CD14-positive monocyte (primary cell): Measurements from ENCODE around the gene ITSN1. TPM values are rescaled to one million over a fixed set of nuclear protein-coding genes. Genes with fewer than 3 reads are reported as not detected.

ENCODE experiments used
- DNase-seq, 3 donors: peaks; one replicate each; pipeline ENCODE4 v3.0.0-alpha.2; 2011 to 2022
- H2AFZ ChIP-seq: 2 replicates; pipeline ENCODE4 v1.6.0; 2012; ENCODE audit warnings: mild to moderate bottlenecking, low read depth, low read length, inconsistent platforms; ENCODE audit not compliant: insufficient read depth, poor library complexity, severe bottlenecking
- H3K27ac ChIP-seq, 2 donors: 1 replicate in 1 of 2; 2 replicates in 1 of 2; pipeline ENCODE4 v1.5.1; 2012 to 2013; ENCODE audit warnings: low read length in 2 of 2, control low read depth in 1 of 2, inconsistent platforms in 1 of 2, low read depth in 1 of 2, mild to moderate bottlenecking in 1 of 2
- H3K27me3 ChIP-seq, 2 donors: one replicate each; pipeline versions ENCODE4 v1.6.0 to v1.6.1; 2011 to 2013; ENCODE audit warnings: low read length in 2 of 2; ENCODE audit not compliant: control insufficient read depth in 2 of 2, insufficient read depth in 2 of 2
- H3K36me3 ChIP-seq, 2 donors: replicated peaks in 1 of 2; 1 replicate in 1 of 2; 2 replicates in 1 of 2; pipeline versions ENCODE4 v1.5.1 to v1.6.1; 2012 to 2013; ENCODE audit warnings: low read length in 2 of 2, control low read depth in 1 of 2, inconsistent platforms in 1 of 2, mild to moderate bottlenecking in 1 of 2; ENCODE audit not compliant: insufficient read depth in 2 of 2, control insufficient read depth in 1 of 2
- H3K4me1 ChIP-seq, 2 donors: 1 replicate in 1 of 2; 2 replicates in 1 of 2; pipeline versions ENCODE4 v1.5.1 to v1.6.1; 2012 to 2013; ENCODE audit warnings: low read length in 2 of 2, control low read depth in 1 of 2, inconsistent platforms in 1 of 2, mild to moderate bottlenecking in 1 of 2, moderate library complexity in 1 of 2; ENCODE audit not compliant: insufficient read depth in 2 of 2, control insufficient read depth in 1 of 2
- H3K4me2 ChIP-seq: replicated peaks from 2 replicates; pipeline ENCODE3; 2012; ENCODE audit warnings: low read length, moderate library complexity, mild to moderate bottlenecking; ENCODE audit not compliant: poor library complexity, severe bottlenecking; ENCODE audit errors: extremely low read depth
- H3K4me3 ChIP-seq, 3 experiments: fragments of 200-600 bp in 1 of 3; sonication (generic) in 1 of 3; replicated peaks in 1 of 3; 1 replicate in 2 of 3; 2 replicates in 1 of 3; pipeline ENCODE4 v1.5.1; 2011 to 2013; ENCODE audit warnings: low read length in 3 of 3, mild to moderate bottlenecking in 3 of 3, control low read depth in 2 of 3, low read depth in 2 of 3, inconsistent platforms in 1 of 3, moderate library complexity in 1 of 3
- H3K79me2 ChIP-seq: 2 replicates; pipeline ENCODE4 v1.6.0; 2012; ENCODE audit warnings: mild to moderate bottlenecking, control low read depth, inconsistent platforms, low read length, moderate library complexity; ENCODE audit not compliant: insufficient read depth
- H3K9ac ChIP-seq: 2 replicates; pipeline ENCODE4 v1.6.0; 2017; ENCODE audit warnings: low read length, mild to moderate bottlenecking; ENCODE audit not compliant: insufficient read depth, poor library complexity, severe bottlenecking
- H3K9me3 ChIP-seq, 2 donors: replicated peaks in 1 of 2; 1 replicate in 1 of 2; 2 replicates in 1 of 2; pipeline versions ENCODE4 v1.5.1 to v1.6.1; 2012 to 2013; ENCODE audit warnings: low read length in 2 of 2, control low read depth in 1 of 2; ENCODE audit not compliant: control insufficient read depth in 1 of 2, insufficient read depth in 1 of 2
- H4K20me1 ChIP-seq: 2 replicates; pipeline ENCODE4 v1.6.0; 2012; ENCODE audit warnings: mild to moderate bottlenecking, low read length, control low read depth, moderate library complexity; ENCODE audit not compliant: insufficient read depth
- H3K27ac Mint-ChIP-seq, 7 donors: one replicate each; pipeline ENCODE4 v1.8.0; 2020; ENCODE audit warnings: mild to moderate bottlenecking in 7 of 7, mixed read lengths in 7 of 7, moderate library complexity in 6 of 7, inconsistent platforms in 2 of 7
- H3K27me3 Mint-ChIP-seq, 3 donors: one replicate each; pipeline ENCODE4 v1.8.0; 2021 to 2022; ENCODE audit warnings: low read depth in 3 of 3, mild to moderate bottlenecking in 3 of 3, mixed read lengths in 3 of 3, moderate library complexity in 3 of 3, inconsistent platforms in 1 of 3
- H3K36me3 Mint-ChIP-seq, 2 donors: one replicate each; pipeline ENCODE4 v1.8.0; 2020; ENCODE audit warnings: mixed read lengths in 2 of 2, inconsistent platforms in 1 of 2, mild to moderate bottlenecking in 1 of 2
- H3K4me1 Mint-ChIP-seq: one replicate; pipeline ENCODE4 v1.8.0; 2020; ENCODE audit warnings: mild to moderate bottlenecking, mixed read lengths
- H3K4me3 Mint-ChIP-seq, 2 donors: one replicate each; pipeline ENCODE4 v1.8.0; 2020; ENCODE audit warnings: mild to moderate bottlenecking in 2 of 2, mixed read lengths in 2 of 2, moderate library complexity in 1 of 2
- H3K9me3 Mint-ChIP-seq, 7 donors: one replicate each; pipeline ENCODE4 v1.8.0; 2020 to 2022; ENCODE audit warnings: mixed read lengths in 7 of 7, mild to moderate bottlenecking in 6 of 7, moderate library complexity in 6 of 7, inconsistent platforms in 2 of 7
- CTCF ChIP-seq: fragments of 200-600 bp; IDR thresholded peaks from one replicate; pipeline ENCODE4 v1.8.0; 2022; ENCODE audit warnings: antibody characterized with exemption, mild to moderate bottlenecking
- WGBS: methylation state at CpG from one replicate; pipeline ENCODE4 v1.1.5; 2013; ENCODE audit warnings: missing lambda C conversion rate; ENCODE audit not compliant: insufficient coverage; 5-methylcytosine and 5-hydroxymethylcytosine counted together
- intact Hi-C, 2 donors: fragments of 100-400 bp; cut with micrococcal nuclease; formaldehyde crosslinking; loops; one replicate each; pipeline versions ENCODE4 v1.15.0 to v1.15.1; 2023
- polyA plus RNA-seq, 3 donors: library from polyadenylated mRNA; depleted of rRNA in 1 of 3; unstranded in 2 of 3; stranded (reverse) in 1 of 3; fragments of 300-500 nt in 2 of 3; fragments of >200 nt in 1 of 3; fragmentation: Illumina TruSeq in 2 of 3; gene quantifications; 1 replicate in 2 of 3; 2 replicates in 1 of 3; pipeline ENCODE4 v1.2.3, GENCODE V29; 2012 to 2021

ITSN1 gene
- polyA plus RNA-seq, 3 donors: 4.7 to 10.3 (median 5.1) TPM

DNA sequence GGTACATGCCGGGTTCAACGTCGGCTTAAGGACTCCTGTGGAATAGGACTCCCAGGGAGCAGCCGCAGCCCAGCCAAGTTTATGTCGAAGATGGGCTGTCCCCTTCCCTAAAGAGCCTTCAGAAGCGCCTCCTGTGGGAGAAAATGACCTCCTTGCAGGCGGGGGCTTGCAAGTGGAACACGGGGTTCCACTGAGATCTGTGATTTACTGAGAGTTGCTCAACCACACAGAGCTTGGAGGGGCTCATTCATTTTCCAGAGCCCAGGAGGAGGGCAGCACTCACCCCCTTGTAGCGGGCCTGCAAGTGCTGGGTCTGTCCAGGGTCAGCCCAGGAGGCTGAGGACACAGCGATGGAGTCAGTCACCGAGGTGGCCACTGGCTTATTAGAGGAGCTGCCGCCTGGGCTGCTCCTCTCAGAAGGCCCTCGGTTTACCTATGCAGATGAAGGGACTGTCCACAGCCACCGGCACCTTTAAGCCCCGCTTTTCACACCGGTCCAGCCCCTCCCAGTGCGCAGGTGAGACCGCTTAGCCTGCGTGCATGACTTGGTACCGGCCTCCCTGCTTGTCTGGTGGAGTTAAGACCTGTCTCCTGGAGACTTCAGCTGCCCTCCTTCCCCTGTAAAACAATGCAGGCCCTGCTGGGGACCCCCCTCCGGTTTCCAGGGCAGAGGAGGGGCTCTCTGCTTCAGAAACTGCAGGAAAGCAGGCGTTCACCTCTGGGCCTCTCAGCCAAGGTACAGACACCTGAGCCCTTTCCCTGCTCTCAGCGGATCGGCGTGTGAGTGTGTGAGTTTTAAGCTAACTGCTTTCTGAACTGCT, 215.8 kb downstream of the ITSN1 start:
- Histone ChIP-seq H3K9ac (no peak overlapping the region), H3K79me2 (no peaks in the 10 kb centered on the region), H3K4me1 (no peaks in the 10 kb centered on the region), H4K20me1 (no peaks in the 10 kb centered on the region), H3K27me3 (no peaks in the 10 kb centered on the region), H3K4me3 (no peak overlapping the region), H2AFZ (no peak overlapping the region), H3K36me3 (no peaks in the 10 kb centered on the region), H3K27ac (no peak overlapping the region), H3K4me2 (no peak overlapping the region), H3K9me3 (no peaks in the 10 kb centered on the region)
- no peak for DNase-seq
- Mint-ChIP-seq H3K36me3 (no peaks in the 10 kb centered on the region), H3K27ac (no peak overlapping the region), H3K4me3 (no peak overlapping the region), H3K27me3 (peaks cover 0 to 2% (median 0%) of the 10 kb centered on the region in 3 donors), H3K9me3 (no peaks in the 10 kb centered on the region), H3K4me1 (peaks cover 2% of the 10 kb centered on the region)
- TF ChIP-seq CTCF: no peak
- 91% methylated on average over 21 of the region's 25 CpGs for WGBS
- intact Hi-C loops: no loop called here

GRCh38 chr21:33858667-33859372, 216.5 kb downstream of the ITSN1 start:
- Mint-ChIP-seq H3K27ac (no peak overlapping the region), H3K4me3 (no peak overlapping the region), H3K9me3 (no peaks in the 10 kb centered on the region), H3K36me3 (no peaks in the 10 kb centered on the region), H3K4me1 (peaks cover 2% of the 10 kb centered on the region), H3K27me3 (peaks cover 0 to 2% (median 0%) of the 10 kb centered on the region in 3 donors)
- intact Hi-C loops: no loop called here
- no peak overlapping the region for H3K9ac ChIP-seq
- H3K9me3 ChIP-seq: no peaks in the 10 kb centered on the region
- no peaks in the 10 kb centered on the region for H3K36me3 ChIP-seq
- H3K4me2 ChIP-seq: no peak overlapping the region
- H3K4me1 ChIP-seq: no peaks in the 10 kb centered on the region
- H3K79me2 ChIP-seq: no peaks in the 10 kb centered on the region
- no peaks in the 10 kb centered on the region for H3K27me3 ChIP-seq
- H3K4me3 ChIP-seq: no peak overlapping the region
- H2AFZ ChIP-seq: no peak overlapping the region
- 98% methylated on average over 10 of the region's 15 CpGs for WGBS
- TF ChIP-seq CTCF: no peak
- H3K27ac ChIP-seq: no peak overlapping the region
- H4K20me1 ChIP-seq: no peaks in the 10 kb centered on the region
- DNase-seq: no peak
